NCI-H2081 treated with DMSO at 0.1 percent for 48 hours (cell line): ENCODE data around the gene FBXL12.
"Not testable (repeated sequence)": the region's sequence is repeated elsewhere in the genome, so short reads cannot be mapped to it uniquely, and the experiment has no call there.

Experiments
- DNase-seq: peaks from one replicate; lab custom pipeline; 2025; lab: John Stamatoyannopoulos, UW

FBXL12 gene

DNA sequence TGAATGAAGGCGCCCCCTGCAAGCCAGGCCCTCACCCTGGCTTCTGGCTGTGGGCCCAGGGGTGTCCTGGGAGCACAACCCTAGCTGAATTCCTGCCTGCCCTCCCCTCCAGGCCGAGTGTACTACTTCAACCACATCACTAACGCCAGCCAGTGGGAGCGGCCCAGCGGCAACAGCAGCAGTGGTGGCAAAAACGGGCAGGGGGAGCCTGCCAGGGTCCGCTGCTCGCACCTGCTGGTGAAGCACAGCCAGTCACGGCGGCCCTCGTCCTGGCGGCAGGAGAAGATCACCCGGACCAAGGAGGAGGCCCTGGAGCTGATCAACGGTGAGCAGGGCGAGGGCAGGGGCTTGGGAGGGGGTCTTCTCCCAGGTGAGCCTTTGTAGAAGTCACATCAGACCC, 19.4 kb upstream of the FBXL12 start:
- no peak for DNase-seq

DNA sequence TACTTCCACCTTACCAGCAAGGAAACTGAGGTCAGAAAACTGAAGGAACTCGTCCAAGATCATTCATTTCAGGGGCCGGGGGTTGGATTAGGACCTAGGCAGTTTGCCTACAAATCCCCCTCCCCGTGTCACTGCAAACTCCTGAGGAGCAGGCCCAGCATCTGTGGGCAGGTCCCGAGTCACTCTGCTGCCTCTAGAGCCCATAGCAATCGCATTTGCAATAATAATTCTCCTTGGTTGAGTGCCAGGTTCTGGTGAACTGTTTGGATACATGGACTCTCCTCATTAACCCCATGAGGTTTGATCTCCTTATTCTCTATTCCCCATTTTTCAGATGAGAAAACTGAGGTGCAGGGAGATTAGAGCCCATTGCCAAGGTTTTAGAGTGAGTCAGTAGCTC, 17.1 kb upstream of the FBXL12 start:
- DNase-seq: no peak

- DNase-seq: no peak
These were observed 16.6 kb upstream of the FBXL12 start for GRCh38 chr19:9835507-9835949.

- DNase-seq: peak; percentile 93
These were observed 16.0 kb upstream of the FBXL12 start, which contains the start of gene PIN1 for GRCh38 chr19:9834726-9835506. PIN1 (plus strand) TSS chr19:9835318; CDS start chr19:9835345, 27 bp downstream.

DNA sequence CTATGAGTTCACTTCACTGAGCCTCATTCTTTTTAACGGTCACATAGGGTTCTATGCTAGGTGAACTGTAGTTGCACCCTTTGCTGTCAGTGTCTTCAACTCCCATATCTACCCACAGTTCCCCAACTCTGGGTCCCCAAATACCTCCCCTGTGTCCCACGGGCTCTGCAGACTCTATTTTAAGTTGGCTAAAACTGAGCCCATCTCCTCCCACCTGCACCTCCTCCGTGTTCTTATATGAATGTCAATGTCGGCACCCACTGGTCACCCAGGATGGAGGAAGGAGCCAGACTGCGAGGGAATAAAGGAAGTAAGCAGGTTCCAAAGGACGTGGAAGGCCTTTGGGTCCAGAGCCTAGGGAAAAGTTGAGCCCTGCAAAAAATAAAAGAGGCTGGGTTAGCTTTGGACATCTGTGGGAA, 15.4 kb upstream of the FBXL12 start:
- no peak for DNase-seq

DNA sequence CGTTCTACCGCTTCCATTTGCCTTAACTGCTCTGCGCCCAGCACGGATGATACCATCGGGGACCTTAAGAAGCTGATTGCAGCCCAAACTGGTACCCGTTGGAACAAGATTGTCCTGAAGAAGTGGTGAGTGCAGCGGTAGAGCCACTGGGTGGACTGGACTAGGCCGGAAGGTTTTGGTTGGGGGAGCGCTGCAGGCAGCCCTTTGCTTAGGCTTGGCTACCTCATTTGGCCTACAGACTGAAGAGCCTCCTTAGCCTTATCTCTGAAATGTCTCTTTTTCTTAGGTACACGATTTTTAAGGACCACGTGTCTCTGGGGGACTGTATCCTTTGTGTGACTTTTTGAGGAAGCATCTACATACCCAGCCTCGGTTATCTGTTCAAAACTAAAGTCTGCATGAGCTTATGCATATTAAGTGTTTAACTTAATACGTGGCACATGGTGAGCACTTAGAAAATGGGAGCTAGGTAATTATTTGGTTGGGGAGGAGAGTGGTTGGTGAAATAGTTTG, 9.7 kb upstream of the FBXL12 start:
- DNase-seq: no peak

- peak; percentile 49 for DNase-seq
These were observed 8.7 kb upstream of the FBXL12 start, which contains the start of gene UBL5 for GRCh38 chr19:9827289-9828238. UBL5 (plus strand) TSS chr19:9827918; CDS start chr19:9828338, 420 bp downstream.

GRCh38 chr19:9823816-9824215, 4.9 kb upstream of the FBXL12 start:
- no peak for DNase-seq

GRCh38 chr19:9820034-9820433, 1.2 kb upstream of the FBXL12 start:
- DNase-seq: not testable (repeated sequence)

DNA sequence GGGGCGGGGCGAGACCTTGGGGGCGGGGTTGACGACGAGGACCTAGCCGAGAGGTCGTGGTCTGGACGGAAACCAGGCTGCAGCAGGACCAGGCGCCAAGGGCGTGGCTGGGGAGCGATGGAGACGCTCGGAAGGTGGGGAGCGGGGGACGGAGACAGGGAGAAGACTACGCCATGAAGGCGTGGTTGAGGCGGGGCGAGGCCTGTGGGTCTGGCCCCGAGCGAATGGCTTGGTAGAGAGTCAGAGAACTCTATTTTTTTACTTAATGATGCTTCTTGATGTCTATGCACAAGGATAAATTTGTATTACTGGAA, 674 bp upstream of the FBXL12 start:
- DNase-seq: no peak

DNA sequence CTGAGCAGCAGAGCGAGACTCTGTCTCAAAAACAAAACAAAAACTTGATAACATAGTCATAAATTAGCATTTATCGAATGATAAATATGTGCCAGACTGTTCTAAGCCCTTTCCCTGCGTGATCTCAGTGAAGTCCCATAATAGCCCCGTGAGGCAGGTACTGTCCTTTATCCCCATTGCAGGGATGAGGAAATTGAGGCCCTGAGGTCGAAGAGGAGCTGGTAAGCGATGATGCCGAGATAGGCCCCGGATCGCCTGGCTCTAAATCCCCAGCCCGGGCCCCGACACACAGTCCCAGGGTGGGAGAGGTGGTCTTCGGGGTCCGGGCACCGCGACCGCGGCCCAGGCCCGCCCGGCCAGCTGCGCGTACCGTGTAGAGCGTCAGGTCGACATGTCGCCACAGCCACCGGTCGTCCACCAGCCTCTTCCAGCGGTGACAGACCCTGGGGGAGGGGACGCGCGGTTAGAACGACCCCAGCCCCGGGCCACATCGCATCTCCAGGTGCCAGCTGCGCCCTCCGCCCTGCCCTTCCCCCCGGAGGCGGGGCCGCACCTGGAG, 625 bp downstream of the FBXL12 start:
- no peak for DNase-seq

DNA sequence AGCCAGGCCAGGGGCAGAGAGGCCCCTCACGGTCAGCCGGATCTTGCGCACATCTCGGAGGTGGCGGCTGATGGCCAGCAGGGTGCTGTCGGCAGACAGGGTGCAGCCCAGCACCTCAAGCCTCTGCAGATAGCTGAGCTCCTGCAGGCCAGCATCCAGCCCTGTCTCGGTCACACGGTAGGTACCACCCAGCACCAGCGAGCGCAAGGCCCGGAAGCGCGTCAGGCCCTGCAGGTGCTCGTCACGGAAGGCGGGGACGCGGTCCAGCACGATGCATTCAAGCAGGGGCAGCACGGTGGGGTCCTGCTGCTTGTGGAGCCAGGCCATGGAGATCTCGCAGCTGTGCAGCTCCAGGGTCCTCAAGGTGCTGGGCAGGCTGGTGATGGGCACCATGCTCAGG, 7.7 kb downstream of the FBXL12 start:
- DNase-seq: no peak

GRCh38 chr19:9808855-9809824, 9.7 kb downstream of the FBXL12 start:
- no peak for DNase-seq

GRCh38 chr19:9806803-9807202, 12.1 kb downstream of the FBXL12 start:
- no peak for DNase-seq

GRCh38 chr19:9801976-9802375, 16.9 kb downstream of the FBXL12 start:
- DNase-seq: no peak

GRCh38 chr19:9799162-9799561, 19.7 kb downstream of the FBXL12 start:
- DNase-seq: no peak

DNA sequence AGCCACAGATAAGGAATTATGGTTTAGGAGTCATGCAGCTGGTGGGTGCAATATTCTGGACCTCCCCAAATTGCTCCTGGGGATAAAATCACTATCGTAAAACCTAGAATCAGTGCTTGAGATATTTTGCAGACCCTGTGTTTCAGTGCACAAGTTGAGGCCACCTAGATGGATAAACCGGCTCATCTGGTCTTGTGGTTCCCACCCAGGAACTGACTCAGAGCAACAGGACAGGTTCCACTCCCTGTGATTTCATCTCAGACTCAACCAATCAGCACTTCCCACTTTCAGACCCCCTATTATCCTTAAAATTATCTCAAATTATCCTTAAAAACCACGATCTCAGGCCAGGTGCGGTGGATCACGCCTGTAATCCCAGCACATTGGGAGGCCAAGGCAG, 21.0 kb downstream of the FBXL12 start:
- DNase-seq: no peak

- peak; percentile 67 for DNase-seq
These were observed 22.6 kb downstream of the FBXL12 start for GRCh38 chr19:9796113-9796773.

GRCh38 chr19:9793071-9793591, 25.7 kb downstream of the FBXL12 start:
- no peak for DNase-seq
